Neutrophil (primary cell): Measurements from ENCODE around the gene FLAD1.

Source experiments
- H3K27ac ChIP-seq: fragments of 200-600 bp; sonication (generic); 2 replicates; pipeline ENCODE4 v1.5.1; 2016; ENCODE audit warnings: mild to moderate bottlenecking, moderate library complexity
- H3K27me3 ChIP-seq: fragments of 200-600 bp; sonication (generic); 2 replicates; pipeline ENCODE4 v1.6.0; 2016; ENCODE audit warnings: mild to moderate bottlenecking
- H3K36me3 ChIP-seq: fragments of 200-600 bp; sonication (generic); 2 replicates; pipeline ENCODE4 v1.5.1; 2017
- H3K4me1 ChIP-seq, 2 experiments: fragments of 200-600 bp in 1 of 2; sonication (generic) in 1 of 2; 1 replicate in 1 of 2; 2 replicates in 1 of 2; pipeline versions ENCODE4 v1.5.1 to v1.6.1; 2013 to 2016; ENCODE audit warnings: low read depth in 1 of 2, low read length in 1 of 2, mild to moderate bottlenecking in 1 of 2, moderate library complexity in 1 of 2; ENCODE audit not compliant: control insufficient read depth in 1 of 2, insufficient read depth in 1 of 2
- H3K4me3 ChIP-seq, 2 experiments: fragments of 200-600 bp in 1 of 2; sonication (generic) in 1 of 2; 1 replicate in 1 of 2; 2 replicates in 1 of 2; pipeline ENCODE4 v1.5.1; 2013 to 2016; ENCODE audit warnings: low read depth in 1 of 2, low read length in 1 of 2, mild to moderate bottlenecking in 1 of 2, moderate library complexity in 1 of 2
- H3K9me3 ChIP-seq: fragments of 200-600 bp; sonication (generic); 2 replicates; pipeline ENCODE4 v1.5.1; 2016
- CTCF ChIP-seq: fragments of 200-600 bp; sonication (generic); IDR thresholded peaks from 2 replicates; pipeline ENCODE4 v1.5.1; 2016; ENCODE audit warnings: antibody characterized with exemption

FLAD1 gene

GRCh38 chr1:155008015-155008941, 25.1 kb downstream of the FLAD1 start:
- Histone ChIP-seq H3K27ac (peak overlapping the region; percentile 97), H3K4me3 (peak overlapping the region; percentile 85 to 95)
- TF ChIP-seq CTCF: peak; percentile 20

GRCh38 chr1:155009221-155009711, 26.1 kb downstream of the FLAD1 start:
- Histone ChIP-seq H3K36me3 (peaks cover 31% of the 10 kb centered on the region), H3K27me3 (no peaks in the 10 kb centered on the region), H3K27ac (peak overlapping the region; percentile 97), H3K9me3 (no peaks in the 10 kb centered on the region), H3K4me3 (peak overlapping the region; percentile 85 to 95), H3K4me1 (peaks cover 97 to 100% of the 10 kb centered on the region in 2 experiments)
- no peak for TF ChIP-seq CTCF

More at GRCh38 chr1:155008015-155008941, 25.1 kb downstream of the FLAD1 start:
- Histone ChIP-seq H3K4me1 (peaks cover 90 to 97% of the 10 kb centered on the region in 2 experiments), H3K27me3 (no peaks in the 10 kb centered on the region), H3K36me3 (peaks cover 21% of the 10 kb centered on the region), H3K9me3 (no peaks in the 10 kb centered on the region)

- Histone ChIP-seq H3K4me1 (peaks cover 95 to 100% of the 10 kb centered on the region in 2 experiments), H3K9me3 (no peaks in the 10 kb centered on the region), H3K36me3 (peaks cover 36% of the 10 kb centered on the region), H3K27ac (peak overlapping the region; percentile 97), H3K4me3 (peak overlapping the region; percentile 85 to 95), H3K27me3 (no peaks in the 10 kb centered on the region)
- TF ChIP-seq CTCF: no peak
Measured at GRCh38 chr1:155009742-155010141, 26.6 kb downstream of the FLAD1 start.

- H3K4me1 ChIP-seq: peaks cover 90 to 98% of the 10 kb centered on the region in 2 experiments
- no peak for TF ChIP-seq CTCF
- peak overlapping the region; percentile 97 for H3K27ac ChIP-seq
- H3K4me3 ChIP-seq: peak overlapping the region; percentile 85 to 95
- H3K36me3 ChIP-seq: peaks cover 42% of the 10 kb centered on the region
- H3K27me3 ChIP-seq: no peaks in the 10 kb centered on the region
- H3K9me3 ChIP-seq: no peaks in the 10 kb centered on the region
Measured at GRCh38 chr1:155010211-155010918, 27.2 kb downstream of the FLAD1 start.

GRCh38 chr1:155011004-155011416, 27.9 kb downstream of the FLAD1 start:
- TF ChIP-seq CTCF: no peak
- H3K4me1 ChIP-seq: peaks cover 90 to 98% of the 10 kb centered on the region in 2 experiments
- H3K36me3 ChIP-seq: peaks cover 49% of the 10 kb centered on the region
- H3K27me3 ChIP-seq: no peaks in the 10 kb centered on the region
- H3K27ac ChIP-seq: peak overlapping the region; percentile 97
- peak overlapping the region; percentile 85 to 95 for H3K4me3 ChIP-seq
- H3K9me3 ChIP-seq: no peaks in the 10 kb centered on the region
